Measurements from ENCODE around the gene FOXO1. TPM values are rescaled to one million over a fixed set of nuclear protein-coding genes. Genes with fewer than 3 reads are reported as not detected.

The FOXO1 gene
- total and polyA plus RNA-seq, 2 of the 13 experiments (the other 11 are each of a cell fraction or from before 2014, with no cell fraction given), result 8.1 to 13.1 TPM

- TF ChIP-seq, protein P1, sequence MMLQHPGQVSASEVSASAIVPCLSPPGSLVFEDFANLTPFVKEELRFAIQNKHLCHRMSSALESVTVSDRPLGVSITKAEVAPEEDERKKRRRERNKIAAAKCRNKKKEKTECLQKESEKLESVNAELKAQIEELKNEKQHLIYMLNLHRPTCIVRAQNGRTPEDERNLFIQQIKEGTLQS (CRISPR knock-in tag; IDR thresholded peaks at IDR 0.05), result peak; percentile 97
- TF ChIP-seq MTERF4 (CRISPR knock-in tag; IDR thresholded peaks at IDR 0.05) (no peak), TGIF2 (CRISPR knock-in tag; IDR thresholded peaks at IDR 0.05) (no peak), EHMT2 (IDR thresholded peaks at IDR 0.05; ENCODE audit: borderline replicate concordance, low read depth, low read length) (no peak), NFYC (CRISPR knock-in tag; IDR thresholded peaks at IDR 0.05) (no peak), AFF4 (CRISPR knock-in tag; IDR thresholded peaks at IDR 0.05) (no peak), DPF2 (CRISPR knock-in tag; IDR thresholded peaks at IDR 0.05; ENCODE audit: borderline replicate concordance, low read depth) (peak; percentile 87), GFI1 (CRISPR knock-in tag; IDR thresholded peaks at IDR 0.05; ENCODE audit: borderline replicate concordance) (no peak), THAP7 (CRISPR knock-in tag; IDR thresholded peaks at IDR 0.05) (no peak), ELF4 (CRISPR knock-in tag; IDR thresholded peaks at IDR 0.05; ENCODE audit: borderline replicate concordance) (0 out of 2 replicates have a peak, but pooled peaks have one; percentile 53), ATF4 (CRISPR knock-in tag; IDR thresholded peaks at IDR 0.05) (0 out of 4 replicates have a peak, but pooled peaks of 1 of the 2 experiments have one; percentile 39), HNRNPUL1 (IDR thresholded peaks at IDR 0.05; ENCODE audit: low read depth, low read length) (no peak), ZFP36L1 (CRISPR knock-in tag; IDR thresholded peaks at IDR 0.05) (no peak), ZNF180 (CRISPR knock-in tag; IDR thresholded peaks at IDR 0.05; ENCODE audit: borderline replicate concordance, low read depth) (no peak), KLF16 (CRISPR knock-in tag; IDR thresholded peaks at IDR 0.05) (peak in 1 of 2 experiments; percentile 66; a peak in 1 of 4 replicates), ZNF329 (CRISPR knock-in tag; IDR thresholded peaks at IDR 0.05; ENCODE audit: low read depth) (no peak), PHF21A (CRISPR knock-in tag; IDR thresholded peaks at IDR 0.05) (peak; percentile 86), PTBP1 (IDR thresholded peaks at IDR 0.05; ENCODE audit: low read depth, low read length, poor library complexity, severe bottlenecking) (no peak), FOSL2 (CRISPR knock-in tag; IDR thresholded peaks at IDR 0.05) (peak; percentile 99), ZNF552 (CRISPR knock-in tag; IDR thresholded peaks at IDR 0.05; ENCODE audit: borderline replicate concordance) (no peak), ZBTB38 (CRISPR knock-in tag; IDR thresholded peaks at IDR 0.05) (no peak), ZFP36 (IDR thresholded peaks at IDR 0.05; ENCODE audit: borderline replicate concordance, low read depth, low read length, partially characterized antibody) (no peak), PCBP2 (optimal IDR thresholded peaks at IDR 0.05; ENCODE audit: low read depth, low read length, poor library complexity, severe bottlenecking) (no peak)
Measured at GRCh38 chr13:40540328-40541044, 126.0 kb downstream of the FOXO1 start (continued).
